Activated B cell treated with CpG ODN at 0.5 μM for 24 hours (primary cell): ENCODE data around the gene KSR2. TPM values are rescaled to one million over a fixed set of nuclear protein-coding genes. Genes with fewer than 3 reads are reported as not detected.

Experiments used
- ATAC-seq: fragments of 200-7000 bp; cut with Tn5 transposase; one replicate; pipeline ENCODE4 v1.10.0; 2021; ENCODE audit warnings: low read depth, mild to moderate bottlenecking, moderate library complexity
- CTCF ChIA-PET: fragments of 350-600 bp; sonication (Branson Sonifier 250); formaldehyde crosslinking; loops from one replicate; lab custom pipeline; 2021; ENCODE audit warnings: antibody characterized with exemption; lab: Charles Lee
- POLR2A ChIA-PET: fragments of 350-600 bp; sonication (Branson Sonifier 250); formaldehyde crosslinking; loops from one replicate; lab custom pipeline; 2021; ENCODE audit warnings: antibody characterized with exemption; lab: Charles Lee
- DNase-seq: peaks from one replicate; pipeline ENCODE4 v3.0.0; 2022
- H3K27ac Mint-ChIP-seq: one replicate; pipeline ENCODE4 v1.8.0; 2020; ENCODE audit warnings: mixed read lengths
- H3K27me3 Mint-ChIP-seq: one replicate; pipeline ENCODE4 v1.8.0; 2021; ENCODE audit warnings: mixed read lengths
- H3K36me3 Mint-ChIP-seq: one replicate; pipeline ENCODE4 v1.8.0; 2021; ENCODE audit warnings: low read depth, mixed read lengths
- H3K4me1 Mint-ChIP-seq: one replicate; pipeline ENCODE4 v1.8.0; 2021; ENCODE audit warnings: mixed read lengths
- H3K4me3 Mint-ChIP-seq: one replicate; pipeline ENCODE4 v1.8.0; 2020; ENCODE audit warnings: mild to moderate bottlenecking, mixed read lengths
- H3K9me3 Mint-ChIP-seq: one replicate; pipeline ENCODE4 v1.8.0; 2020; ENCODE audit warnings: mixed read lengths
- intact Hi-C: fragments of 100-400 bp; cut with micrococcal nuclease; formaldehyde crosslinking; loops from one replicate; pipeline ENCODE4 v1.15.1; 2024
- total RNA-seq: library from RNA; stranded (reverse); gene quantifications from 2 replicates; pipeline ENCODE4 v1.2.3, GENCODE V29; 2022
- TF ChIP-seq, protein P1 (sequence below): fragments of 200-600 bp; IDR thresholded peaks from one replicate; pipeline ENCODE4 v1.8.0; 2022; ENCODE audit warnings: antibody characterized with exemption, mild to moderate bottlenecking

KSR2 gene
- total RNA-seq, 1 donor from 2014 or later, result not detected

DNA sequence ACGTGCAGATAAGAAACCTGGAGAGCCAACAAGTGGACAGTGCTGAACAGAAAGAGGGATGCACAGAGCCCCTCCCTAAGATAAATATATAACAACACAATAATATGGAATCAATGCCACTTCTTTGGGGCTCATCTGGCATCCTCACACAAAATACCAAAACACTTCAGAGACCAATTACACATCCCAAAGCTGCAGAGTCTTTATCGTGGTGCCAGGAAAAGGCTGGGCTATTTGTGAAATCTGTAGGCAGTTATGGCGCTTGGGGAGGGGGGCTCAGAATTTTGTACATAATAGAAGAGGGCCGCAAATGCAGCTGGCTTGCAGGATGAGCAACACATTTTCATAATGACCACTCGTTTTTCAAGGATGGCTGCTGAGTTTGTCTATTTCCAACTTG is 446.9 kb downstream of the KSR2 start:
- Mint-ChIP-seq H3K27ac (no peak overlapping the region), H3K36me3 (no peaks in the 10 kb centered on the region), H3K4me1 (no peaks in the 10 kb centered on the region), H3K27me3 (peaks cover 2% of the 10 kb centered on the region), H3K4me3 (no peak overlapping the region), H3K9me3 (no peaks in the 10 kb centered on the region)
- intact Hi-C loops, result no loop called here
- ATAC-seq (no peak), DNase-seq (no peak)
- ChIA-PET POLR2A (no interaction called here), CTCF (no interaction called here)
- TF ChIP-seq, protein P1, sequence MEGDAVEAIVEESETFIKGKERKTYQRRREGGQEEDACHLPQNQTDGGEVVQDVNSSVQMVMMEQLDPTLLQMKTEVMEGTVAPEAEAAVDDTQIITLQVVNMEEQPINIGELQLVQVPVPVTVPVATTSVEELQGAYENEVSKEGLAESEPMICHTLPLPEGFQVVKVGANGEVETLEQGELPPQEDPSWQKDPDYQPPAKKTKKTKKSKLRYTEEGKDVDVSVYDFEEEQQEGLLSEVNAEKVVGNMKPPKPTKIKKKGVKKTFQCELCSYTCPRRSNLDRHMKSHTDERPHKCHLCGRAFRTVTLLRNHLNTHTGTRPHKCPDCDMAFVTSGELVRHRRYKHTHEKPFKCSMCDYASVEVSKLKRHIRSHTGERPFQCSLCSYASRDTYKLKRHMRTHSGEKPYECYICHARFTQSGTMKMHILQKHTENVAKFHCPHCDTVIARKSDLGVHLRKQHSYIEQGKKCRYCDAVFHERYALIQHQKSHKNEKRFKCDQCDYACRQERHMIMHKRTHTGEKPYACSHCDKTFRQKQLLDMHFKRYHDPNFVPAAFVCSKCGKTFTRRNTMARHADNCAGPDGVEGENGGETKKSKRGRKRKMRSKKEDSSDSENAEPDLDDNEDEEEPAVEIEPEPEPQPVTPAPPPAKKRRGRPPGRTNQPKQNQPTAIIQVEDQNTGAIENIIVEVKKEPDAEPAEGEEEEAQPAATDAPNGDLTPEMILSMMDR, result no peak

DNA sequence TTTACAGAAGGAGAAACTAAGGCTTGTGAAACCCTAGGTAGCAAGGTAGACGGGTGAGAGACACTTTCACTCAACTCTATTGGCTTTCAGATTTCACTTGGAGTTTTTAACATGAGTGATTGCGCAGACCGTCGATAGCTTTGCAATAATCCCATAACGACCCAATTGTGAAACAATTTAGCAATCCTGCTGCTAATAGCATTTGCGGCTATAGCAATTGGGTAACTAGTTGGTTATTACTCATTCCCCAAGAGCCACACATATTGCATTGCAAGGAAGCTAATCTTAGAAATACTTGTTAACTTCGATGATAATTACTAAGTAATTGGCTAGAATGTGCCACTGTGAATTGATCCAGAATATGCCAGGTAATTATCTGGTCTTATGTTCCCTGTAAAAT is 447.4 kb downstream of the KSR2 start:
- intact Hi-C loops, result no loop called here
- no peak overlapping the region for H3K4me3 Mint-ChIP-seq
- H3K27me3 Mint-ChIP-seq, result peaks cover 2% of the 10 kb centered on the region
- CTCF ChIA-PET, result no interaction called here
- no peaks in the 10 kb centered on the region for H3K36me3 Mint-ChIP-seq
- H3K9me3 Mint-ChIP-seq, result no peaks in the 10 kb centered on the region
- POLR2A ChIA-PET, result no interaction called here
- H3K4me1 Mint-ChIP-seq, result no peaks in the 10 kb centered on the region
- DNase-seq (no peak), ATAC-seq (no peak)
- TF ChIP-seq, protein P1, result no peak
- no peak overlapping the region for H3K27ac Mint-ChIP-seq

DNA sequence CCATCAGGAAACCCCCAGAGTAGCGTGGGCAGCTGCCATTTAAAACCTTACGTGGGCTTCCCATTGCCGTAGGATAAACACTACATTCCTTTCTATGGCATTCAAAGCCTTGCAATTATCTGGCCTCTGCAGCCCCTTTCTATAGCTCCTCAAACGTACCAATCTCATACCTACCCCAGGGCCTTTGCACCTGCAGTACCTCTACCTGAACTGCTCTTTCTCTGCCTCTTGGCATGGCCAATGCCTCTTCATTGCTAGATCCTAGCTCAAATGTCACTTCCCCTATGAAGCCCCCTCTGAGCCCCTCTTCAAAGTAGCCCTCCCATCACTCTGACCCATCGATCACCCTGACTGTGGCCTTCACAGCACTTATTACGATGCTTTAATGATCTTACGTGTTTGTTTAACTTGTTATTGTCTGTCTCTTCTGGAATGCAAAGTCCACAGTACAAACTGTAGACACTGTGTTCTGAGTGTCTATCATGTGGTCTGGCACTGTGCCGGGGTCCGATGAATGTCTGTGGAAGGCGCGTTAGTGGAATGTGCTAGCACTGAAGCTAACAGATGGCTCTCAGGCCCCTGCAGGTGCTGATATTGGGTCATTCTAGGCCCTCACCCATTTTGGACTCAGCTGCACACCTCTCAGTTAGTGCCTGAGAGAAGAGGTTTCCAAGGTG is 450.1 kb downstream of the KSR2 start:
- ATAC-seq (no peak), DNase-seq (no peak)
- TF ChIP-seq, protein P1, result no peak
- CTCF ChIA-PET, result no interaction called here
- H3K27ac Mint-ChIP-seq, result no peak overlapping the region
- POLR2A ChIA-PET, result no interaction called here
- no peaks in the 10 kb centered on the region for H3K4me1 Mint-ChIP-seq
- H3K4me3 Mint-ChIP-seq, result no peak overlapping the region
- intact Hi-C loops, result no loop called here
- no peaks in the 10 kb centered on the region for H3K36me3 Mint-ChIP-seq
- no peaks in the 10 kb centered on the region for H3K9me3 Mint-ChIP-seq
- H3K27me3 Mint-ChIP-seq, result peaks cover 2% of the 10 kb centered on the region

DNA sequence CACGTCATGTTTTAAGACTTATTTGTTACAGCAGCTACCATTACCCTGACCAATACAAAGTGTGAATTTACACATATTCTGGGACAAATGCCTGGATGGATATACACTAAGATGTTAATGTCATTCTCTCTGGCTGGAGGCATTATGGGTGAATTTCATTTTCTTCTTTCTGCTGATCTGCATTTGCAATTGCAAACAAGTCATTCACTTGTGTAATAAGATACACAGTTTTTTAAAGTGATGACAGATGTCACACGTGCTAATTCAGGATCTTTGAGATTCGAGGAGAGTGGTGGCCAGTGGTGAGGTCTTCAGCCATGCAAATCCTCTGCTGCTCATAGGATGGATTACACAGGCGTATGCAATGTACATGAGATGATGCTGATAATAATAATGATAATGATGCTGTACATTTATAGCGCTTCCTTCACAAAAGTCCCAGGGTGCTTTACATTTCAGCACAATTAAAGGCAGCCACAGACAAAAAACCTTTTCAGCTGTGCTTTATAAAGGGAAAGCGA is 451.5 kb downstream of the KSR2 start:
- Mint-ChIP-seq H3K4me3 (no peak overlapping the region), H3K36me3 (no peaks in the 10 kb centered on the region), H3K27me3 (peaks cover 2% of the 10 kb centered on the region), H3K4me1 (no peaks in the 10 kb centered on the region), H3K9me3 (no peaks in the 10 kb centered on the region), H3K27ac (no peak overlapping the region)
- DNase-seq (no peak), ATAC-seq (no peak)
- ChIA-PET POLR2A (no interaction called here), CTCF (no interaction called here)
- intact Hi-C loops, result no loop called here
- TF ChIP-seq, protein P1, result no peak

DNA sequence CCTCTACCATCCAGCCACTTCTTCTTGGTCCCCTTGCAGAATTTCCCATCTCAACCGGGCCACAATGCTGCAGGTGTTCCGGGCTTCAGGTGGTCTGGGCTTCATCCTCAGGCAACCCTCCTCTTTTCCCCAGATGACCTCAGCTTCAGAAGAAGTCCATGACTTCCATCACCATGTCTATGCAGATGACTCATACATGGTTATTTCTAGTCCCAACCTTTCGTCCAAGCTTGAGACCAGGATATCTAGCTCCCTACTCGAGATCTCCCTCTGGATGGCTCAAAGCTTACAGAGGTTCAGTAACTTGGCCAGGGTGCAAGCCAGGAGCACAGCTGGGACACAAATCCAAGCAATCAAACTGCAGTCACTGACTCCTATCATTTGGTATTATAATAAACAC is 452.8 kb downstream of the KSR2 start:
- no peak for DNase-seq
- ATAC-seq, result no peak
- H3K27ac Mint-ChIP-seq, result no peak overlapping the region
- H3K4me1 Mint-ChIP-seq, result no peaks in the 10 kb centered on the region
- POLR2A ChIA-PET, result no interaction called here
- H3K27me3 Mint-ChIP-seq, result peaks cover 2% of the 10 kb centered on the region
- intact Hi-C loops, result no loop called here
- TF ChIP-seq, protein P1, result no peak
- H3K9me3 Mint-ChIP-seq, result no peaks in the 10 kb centered on the region
- no peaks in the 10 kb centered on the region for H3K36me3 Mint-ChIP-seq
- H3K4me3 Mint-ChIP-seq, result no peak overlapping the region
- CTCF ChIA-PET, result no interaction called here
